HepG2 (cell line): ENCODE results near the gene FSCN2. TPM values are rescaled to one million over a fixed set of nuclear protein-coding genes. Genes with fewer than 3 reads are reported as not detected.

ENCODE experiments used
- BHLHE40 ChIP-seq: IDR thresholded peaks from 2 replicates; pipeline ENCODE4 v1.6.1; 2011; ENCODE audit warnings: low read length, improper control_type of control experiment
- DNMT3B ChIP-seq: conservative IDR thresholded peaks from 2 replicates; pipeline ENCODE4 v1.6.1; 2016; ENCODE audit warnings: missing biosample characterization, control low read depth
- ERF ChIP-seq: IDR thresholded peaks from 2 replicates; pipeline ENCODE4 v1.6.1; 2018; ENCODE audit warnings: missing biosample characterization, missing genetic modification reagents
- ETV5 ChIP-seq: IDR thresholded peaks from 2 replicates; pipeline ENCODE4 v1.6.1; 2018; ENCODE audit warnings: missing biosample characterization, missing genetic modification reagents, inconsistent platforms, borderline replicate concordance
- FOXJ3 ChIP-seq: sonication (generic); formaldehyde crosslinking; IDR thresholded peaks from 2 replicates; pipeline ENCODE4 v1.4.0; 2020; ENCODE audit warnings: missing genetic modification reagents, mild to moderate bottlenecking, borderline replicate concordance
- GTF3A ChIP-seq: sonication (generic); formaldehyde crosslinking; conservative IDR thresholded peaks from 2 replicates; pipeline ENCODE4 v1.4.0; 2020; ENCODE audit warnings: mild to moderate bottlenecking, missing genetic modification reagents
- HMG20B ChIP-seq: conservative IDR thresholded peaks from 2 replicates; pipeline ENCODE4 v1.6.1; 2016; ENCODE audit warnings: missing genetic modification reagents, missing compliant biosample characterization
- HOXA9 ChIP-seq: sonication (generic); formaldehyde crosslinking; IDR thresholded peaks from 2 replicates; pipeline ENCODE4 v1.8.1; 2022; ENCODE audit warnings: missing genetic modification reagents, mild to moderate bottlenecking, moderate library complexity, borderline replicate concordance
- MAFG ChIP-seq: sonication (generic); formaldehyde crosslinking; IDR thresholded peaks from 2 replicates; pipeline ENCODE4 v1.5.1; 2020; ENCODE audit warnings: mild to moderate bottlenecking, missing genetic modification reagents
- MAFK ChIP-seq, 2 experiments: IDR thresholded peaks in 1 of 2; conservative IDR thresholded peaks in 1 of 2; 2 replicates each; pipeline ENCODE4 v1.6.1; 2011; ENCODE audit warnings: improper control_type of control experiment in 2 of 2, low read length in 2 of 2
- MED1 ChIP-seq: sonication (generic); formaldehyde crosslinking; IDR thresholded peaks from 2 replicates; pipeline ENCODE4 v1.4.0; 2020; ENCODE audit warnings: missing genetic modification reagents
- MTF1 ChIP-seq: sonication (generic); formaldehyde crosslinking; IDR thresholded peaks from 2 replicates; pipeline ENCODE4 v1.5.0; 2020; ENCODE audit warnings: missing genetic modification reagents
- NFKBIZ ChIP-seq: IDR thresholded peaks from 2 replicates; pipeline ENCODE4 v1.6.1; 2018; ENCODE audit warnings: missing genetic modification reagents, missing compliant biosample characterization
- NKX3-1 ChIP-seq: sonication (generic); formaldehyde crosslinking; IDR thresholded peaks from 2 replicates; pipeline ENCODE4 v1.5.0; 2020; ENCODE audit warnings: missing genetic modification reagents
- POLR2A ChIP-seq, 2 experiments: IDR thresholded peaks; 2 replicates each; pipeline ENCODE4 v1.6.1; 2011; ENCODE audit warnings: low read depth in 2 of 2, low read length in 2 of 2, mild to moderate bottlenecking in 1 of 2, moderate library complexity in 1 of 2; ENCODE audit not compliant: insufficient read depth in 1 of 2
- POLR2AphosphoS5 ChIP-seq: IDR thresholded peaks from 2 replicates; pipeline ENCODE4 v1.6.1; 2012; ENCODE audit warnings: low read depth, low read length
- PRMT3 ChIP-seq: sonication (generic); formaldehyde crosslinking; IDR thresholded peaks from 2 replicates; pipeline ENCODE4 v1.8.1; 2022; ENCODE audit warnings: low read depth, mild to moderate bottlenecking, moderate library complexity, missing genetic modification reagents, borderline replicate concordance
- RARA ChIP-seq: IDR thresholded peaks from 2 replicates; pipeline ENCODE4 v1.6.1; 2016; ENCODE audit warnings: missing genetic modification reagents, missing compliant biosample characterization
- RCOR2 ChIP-seq: IDR thresholded peaks from 2 replicates; pipeline ENCODE4 v1.6.1; 2016; ENCODE audit warnings: missing biosample characterization, missing genetic modification reagents
- SNAPC2 ChIP-seq: sonication (generic); formaldehyde crosslinking; IDR thresholded peaks from 2 replicates; pipeline ENCODE4 v1.8.1; 2022; ENCODE audit warnings: mild to moderate bottlenecking, missing genetic modification reagents
- TBL1XR1 ChIP-seq: fragments of 150-350 bp; IDR thresholded peaks from 2 replicates; pipeline ENCODE4 v1.6.1; 2014; ENCODE audit warnings: borderline replicate concordance, low read length; ENCODE audit not compliant: partially characterized antibody
- TBP ChIP-seq: sonication (generic); formaldehyde crosslinking; IDR thresholded peaks from 2 replicates; pipeline ENCODE4 v1.5.0; 2020; ENCODE audit warnings: missing genetic modification reagents
- TMF1 ChIP-seq: sonication (generic); formaldehyde crosslinking; IDR thresholded peaks from 2 replicates; pipeline ENCODE4 v1.8.1; 2022; ENCODE audit warnings: low read depth, missing genetic modification reagents
- ZNF124 ChIP-seq: sonication (generic); formaldehyde crosslinking; IDR thresholded peaks from 2 replicates; pipeline ENCODE4 v1.4.0; 2020; ENCODE audit warnings: missing genetic modification reagents
- ZNF232 ChIP-seq: sonication (generic); formaldehyde crosslinking; IDR thresholded peaks from 2 replicates; pipeline ENCODE4 v1.4.0; 2020; ENCODE audit warnings: missing genetic modification reagents, borderline replicate concordance
- ZNF333 ChIP-seq: sonication (generic); formaldehyde crosslinking; IDR thresholded peaks from 2 replicates; pipeline ENCODE4 v1.4.0; 2020; ENCODE audit warnings: mild to moderate bottlenecking, missing genetic modification reagents, borderline replicate concordance
- ZNF564 ChIP-seq: sonication (generic); formaldehyde crosslinking; IDR thresholded peaks from 2 replicates; pipeline ENCODE4 v1.8.1; 2023; ENCODE audit warnings: mild to moderate bottlenecking, missing genetic modification reagents
- ZNF709 ChIP-seq: sonication (generic); formaldehyde crosslinking; IDR thresholded peaks from 2 replicates; pipeline ENCODE4 v1.5.0; 2020; ENCODE audit warnings: mild to moderate bottlenecking, missing genetic modification reagents
- ZSCAN12 ChIP-seq: sonication (generic); formaldehyde crosslinking; IDR thresholded peaks from 2 replicates; pipeline ENCODE4 v1.9.0; 2021; ENCODE audit warnings: mild to moderate bottlenecking, missing genetic modification reagents
- ZSCAN9 ChIP-seq: IDR thresholded peaks from 2 replicates; pipeline ENCODE4 v1.6.1; 2016; ENCODE audit warnings: borderline replicate concordance
- polyA plus RNA-seq, 8 experiments: library from polyadenylated mRNA; depleted of rRNA in 3 of 8; stranded (reverse) in 7 of 8; unstranded in 1 of 8; fragments of >200 nt; fragmentation: Illumina TruSeq in 4 of 8; extraction: Trizol in 4 of 8; gene quantifications; 2 replicates each; pipeline versions ENCODE4 v1.2.1 to v1.2.3, GENCODE V29; 2011 to 2016; ENCODE audit warnings: low read depth in 4 of 8, missing spikeins in 1 of 8, mixed read lengths in 1 of 8; ENCODE audit not compliant: insufficient read depth in 1 of 8
- total RNA-seq, 5 experiments: library from RNA; depleted of rRNA; stranded (reverse); fragments of >200 nt; fragmentation: Illumina TruSeq; extraction: Trizol; gene quantifications; 2 replicates each; pipeline ENCODE4 v1.2.3, GENCODE V29; 2016; ENCODE audit warnings: low read depth in 1 of 5
- TF ChIP-seq, protein P1 (sequence below): sonication (generic); formaldehyde crosslinking; IDR thresholded peaks from 2 replicates; pipeline ENCODE4 v1.4.0; 2020; ENCODE audit warnings: missing genetic modification reagents

Gene FSCN2
- total and polyA plus RNA-seq, 2 of the 13 experiments (the other 11 are each of a cell fraction or from before 2014, with no cell fraction given), result 0.09 TPM; not detected in 1

DNA sequence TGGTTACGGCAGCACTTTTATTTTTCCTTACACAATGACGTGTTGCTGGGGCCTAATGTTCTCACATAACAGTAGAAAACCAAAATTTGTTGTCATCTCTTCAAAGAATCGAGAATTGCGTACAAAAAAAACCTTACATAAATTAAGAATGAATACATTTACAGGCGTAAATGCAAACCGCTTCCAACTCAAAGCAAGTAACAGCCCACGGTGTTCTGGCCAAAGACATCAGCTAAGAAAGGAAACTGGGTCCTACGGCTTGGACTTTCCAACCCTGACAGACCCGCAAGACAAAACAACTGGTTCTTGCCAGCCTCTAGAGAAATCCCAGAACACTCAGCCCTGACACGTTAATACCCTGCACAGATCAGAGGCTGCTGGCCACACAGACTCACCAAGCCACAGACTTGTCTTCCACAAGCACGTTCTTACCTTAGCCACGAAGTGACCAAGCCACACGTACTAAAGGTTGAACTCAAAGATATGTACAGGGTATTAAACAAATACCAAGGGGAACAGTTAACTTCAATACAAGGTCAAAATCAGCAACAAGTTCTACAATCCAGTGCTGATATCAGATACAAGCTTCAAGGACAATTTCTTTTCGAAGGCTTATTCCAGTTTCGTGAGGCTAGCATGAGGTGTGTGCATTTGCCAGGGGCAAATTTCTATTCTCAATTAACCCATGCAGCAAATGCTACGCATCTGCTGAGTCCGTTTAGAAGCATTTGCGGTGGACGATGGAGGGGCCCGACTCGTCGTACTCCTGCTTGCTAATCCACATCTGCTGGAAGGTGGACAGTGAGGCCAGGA lies 18.0 kb upstream of the FSCN2 start (continued):
- TF ChIP-seq, protein P1, sequence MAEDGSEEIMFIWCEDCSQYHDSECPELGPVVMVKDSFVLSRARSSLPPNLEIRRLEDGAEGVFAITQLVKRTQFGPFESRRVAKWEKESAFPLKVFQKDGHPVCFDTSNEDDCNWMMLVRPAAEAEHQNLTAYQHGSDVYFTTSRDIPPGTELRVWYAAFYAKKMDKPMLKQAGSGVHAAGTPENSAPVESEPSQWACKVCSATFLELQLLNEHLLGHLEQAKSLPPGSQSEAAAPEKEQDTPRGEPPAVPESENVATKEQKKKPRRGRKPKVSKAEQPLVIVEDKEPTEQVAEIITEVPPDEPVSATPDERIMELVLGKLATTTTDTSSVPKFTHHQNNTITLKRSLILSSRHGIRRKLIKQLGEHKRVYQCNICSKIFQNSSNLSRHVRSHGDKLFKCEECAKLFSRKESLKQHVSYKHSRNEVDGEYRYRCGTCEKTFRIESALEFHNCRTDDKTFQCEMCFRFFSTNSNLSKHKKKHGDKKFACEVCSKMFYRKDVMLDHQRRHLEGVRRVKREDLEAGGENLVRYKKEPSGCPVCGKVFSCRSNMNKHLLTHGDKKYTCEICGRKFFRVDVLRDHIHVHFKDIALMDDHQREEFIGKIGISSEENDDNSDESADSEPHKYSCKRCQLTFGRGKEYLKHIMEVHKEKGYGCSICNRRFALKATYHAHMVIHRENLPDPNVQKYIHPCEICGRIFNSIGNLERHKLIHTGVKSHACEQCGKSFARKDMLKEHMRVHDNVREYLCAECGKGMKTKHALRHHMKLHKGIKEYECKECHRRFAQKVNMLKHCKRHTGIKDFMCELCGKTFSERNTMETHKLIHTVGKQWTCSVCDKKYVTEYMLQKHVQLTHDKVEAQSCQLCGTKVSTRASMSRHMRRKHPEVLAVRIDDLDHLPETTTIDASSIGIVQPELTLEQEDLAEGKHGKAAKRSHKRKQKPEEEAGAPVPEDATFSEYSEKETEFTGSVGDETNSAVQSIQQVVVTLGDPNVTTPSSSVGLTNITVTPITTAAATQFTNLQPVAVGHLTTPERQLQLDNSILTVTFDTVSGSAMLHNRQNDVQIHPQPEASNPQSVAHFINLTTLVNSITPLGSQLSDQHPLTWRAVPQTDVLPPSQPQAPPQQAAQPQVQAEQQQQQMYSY, result no peak
- TF ChIP-seq BHLHE40, result no peak
- no peak for TF ChIP-seq MTF1 (CRISPR knock-in tag)
- TF ChIP-seq NKX3-1 (CRISPR knock-in tag), result 0 out of 2 replicates have a peak, but pooled peaks have one; percentile 48
- TF ChIP-seq RCOR2 (CRISPR knock-in tag), result no peak
- TF ChIP-seq TBP (CRISPR knock-in tag), result no peak
- TF ChIP-seq GTF3A (CRISPR knock-in tag), result no peak
- TF ChIP-seq ZNF124 (CRISPR knock-in tag), result no peak
- 0 out of 2 replicates have a peak, but pooled peaks have one; percentile 2 for TF ChIP-seq TMF1 (CRISPR knock-in tag)
- TF ChIP-seq PRMT3 (CRISPR knock-in tag), result no peak
- TF ChIP-seq ERF (CRISPR knock-in tag), result no peak
- TF ChIP-seq FOXJ3 (CRISPR knock-in tag), result no peak
- TF ChIP-seq MAFK (conservative IDR thresholded peaks at IDR 0.05 in 1 of 2, IDR thresholded peaks at IDR 0.05 in 1 of 2; ENCODE audit: low read length in 2 of 2), result no peak
- peak in 1 of 2 experiments; percentile 11; a peak in 1 of 4 replicates for TF ChIP-seq POLR2A (IDR thresholded peaks at IDR 0.05; ENCODE audit: insufficient read depth in 1 of 2, low read depth in 2 of 2, low read length in 2 of 2)
- TF ChIP-seq ZNF232 (CRISPR knock-in tag), result peak; percentile 58; the same call in 1 of the 2 replicates
- TF ChIP-seq ZSCAN9 (CRISPR knock-in tag), result no peak
- TF ChIP-seq MAFG (CRISPR knock-in tag), result no peak
- TF ChIP-seq ZSCAN12 (CRISPR knock-in tag), result peak; percentile 51; the same call in 1 of the 2 replicates
- TF ChIP-seq DNMT3B, result 0 out of 2 replicates have a peak, but pooled peaks have one; percentile 1
- TF ChIP-seq TBL1XR1, result no peak
- no peak for TF ChIP-seq NFKBIZ
- no peak for TF ChIP-seq POLR2AphosphoS5
- TF ChIP-seq RARA (CRISPR knock-in tag), result no peak
- no peak for TF ChIP-seq ZNF709 (CRISPR knock-in tag)
- TF ChIP-seq SNAPC2 (CRISPR knock-in tag), result no peak
- no peak for TF ChIP-seq HMG20B
- TF ChIP-seq HOXA9 (CRISPR knock-in tag), result no peak
- TF ChIP-seq ZNF564 (CRISPR knock-in tag), result no peak
- TF ChIP-seq MED1 (CRISPR knock-in tag), result peak; percentile 40
- TF ChIP-seq ZNF333 (CRISPR knock-in tag), result no peak
- no peak for TF ChIP-seq ETV5
